GM12892 (cell line): ENCODE measurements around the gene CDH13.

ENCODE experiments used
- POLR2A ChIP-seq: IDR thresholded peaks from 2 replicates; pipeline ENCODE4 v1.6.1; 2011; ENCODE audit warnings: low read depth, low read length, control low read depth
- POLR2AphosphoS5 ChIP-seq: IDR thresholded peaks from 2 replicates; pipeline ENCODE4 v1.6.1; 2011; ENCODE audit warnings: low read depth, low read length, control low read depth
- TAF1 ChIP-seq: IDR thresholded peaks from 2 replicates; pipeline ENCODE4 v1.6.1; 2011; ENCODE audit warnings: low read depth, mild to moderate bottlenecking, control low read depth, low read length, borderline replicate concordance

GRCh38 chr16:83845263-83845662 lies 1218.5 kb downstream of the CDH13 start:
- TF ChIP-seq POLR2AphosphoS5 (no peak), POLR2A (no peak), TAF1 (no peak)
